Calu3 (cell line): ENCODE data around the gene ASIC2. TPM values are rescaled to one million over a fixed set of nuclear protein-coding genes. Genes with fewer than 3 reads are reported as not detected.

Experiments used
- BruUV-seq: library from RNA; stranded (reverse); fragments of 400-500 nt; replicated peaks from 2 replicates; lab custom pipeline; 2021; lab: Mats Ljungman, UMichigan
- CTCF ChIA-PET: fragments of 300-600 bp; sonication (Branson Sonifier 250); formaldehyde crosslinking; loops from one replicate; lab custom pipeline; 2022; ENCODE audit warnings: antibody characterized with exemption; lab: Charles Lee
- DNase-seq: peaks from one replicate; pipeline ENCODE4 v3.0.0; 2022
- H3K27ac Mint-ChIP-seq: one replicate; pipeline ENCODE4 v1.8.0; 2022; ENCODE audit warnings: mixed read lengths; ENCODE audit not compliant: unreplicated experiment
- H3K27me3 Mint-ChIP-seq: one replicate; pipeline ENCODE4 v1.8.0; 2022; ENCODE audit warnings: mixed read lengths; ENCODE audit not compliant: unreplicated experiment
- H3K36me3 Mint-ChIP-seq: one replicate; pipeline ENCODE4 v1.8.0; 2022; ENCODE audit warnings: mild to moderate bottlenecking, moderate library complexity, mixed read lengths; ENCODE audit not compliant: insufficient read depth, unreplicated experiment
- H3K4me1 Mint-ChIP-seq: one replicate; pipeline ENCODE4 v1.8.0; 2022; ENCODE audit warnings: mild to moderate bottlenecking, low read depth, mixed read lengths; ENCODE audit not compliant: unreplicated experiment
- H3K4me3 Mint-ChIP-seq: one replicate; pipeline ENCODE4 v1.8.0; 2022; ENCODE audit warnings: mild to moderate bottlenecking, low read depth, moderate library complexity, mixed read lengths; ENCODE audit not compliant: unreplicated experiment
- H3K9me3 Mint-ChIP-seq: one replicate; pipeline ENCODE4 v1.8.0; 2022; ENCODE audit warnings: low read depth, mixed read lengths; ENCODE audit not compliant: unreplicated experiment
- intact Hi-C: fragments of 100-400 bp; cut with micrococcal nuclease; formaldehyde crosslinking; loops from one replicate; pipeline ENCODE4 v1.10.0; 2022; ENCODE audit not compliant: unreplicated experiment
- total RNA-seq: library from RNA; stranded (reverse); gene quantifications from 2 replicates; pipeline ENCODE4 v1.2.3, GENCODE V29; 2022
- TF ChIP-seq, protein P1 (sequence below): fragments of 200-600 bp; IDR thresholded peaks from one replicate; pipeline ENCODE4 v1.8.0; 2022; ENCODE audit warnings: antibody characterized with exemption; ENCODE audit not compliant: unreplicated experiment

The ASIC2 gene
- total RNA-seq, 1 experiment from 2014 or later = not detected

DNA sequence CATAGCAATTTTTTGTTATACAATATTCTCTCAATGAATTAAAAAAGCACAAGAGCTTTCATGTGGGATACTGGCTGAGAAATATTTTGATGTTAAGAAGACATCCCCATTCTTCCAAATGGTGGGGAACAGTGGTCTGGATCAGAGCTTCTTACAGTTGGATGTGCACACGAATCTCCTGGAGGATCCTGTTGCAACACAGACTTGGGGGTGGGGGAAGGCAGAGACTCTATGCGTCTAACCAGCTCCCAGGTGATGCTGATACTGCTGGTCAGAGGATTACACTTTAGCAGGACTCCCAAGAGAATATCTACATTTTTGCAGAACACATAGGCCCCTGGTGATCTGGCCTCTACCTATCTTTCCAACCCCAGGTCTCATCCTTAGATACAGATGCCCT, 193.2 kb downstream of the ASIC2 start:
- Mint-ChIP-seq H3K27me3 (peaks cover 93% of the 10 kb centered on the region), H3K36me3 (no peaks in the 10 kb centered on the region), H3K4me3 (no peak overlapping the region), H3K4me1 (no peaks in the 10 kb centered on the region), H3K9me3 (no peaks in the 10 kb centered on the region), H3K27ac (no peak overlapping the region)
- TF ChIP-seq, protein P1, sequence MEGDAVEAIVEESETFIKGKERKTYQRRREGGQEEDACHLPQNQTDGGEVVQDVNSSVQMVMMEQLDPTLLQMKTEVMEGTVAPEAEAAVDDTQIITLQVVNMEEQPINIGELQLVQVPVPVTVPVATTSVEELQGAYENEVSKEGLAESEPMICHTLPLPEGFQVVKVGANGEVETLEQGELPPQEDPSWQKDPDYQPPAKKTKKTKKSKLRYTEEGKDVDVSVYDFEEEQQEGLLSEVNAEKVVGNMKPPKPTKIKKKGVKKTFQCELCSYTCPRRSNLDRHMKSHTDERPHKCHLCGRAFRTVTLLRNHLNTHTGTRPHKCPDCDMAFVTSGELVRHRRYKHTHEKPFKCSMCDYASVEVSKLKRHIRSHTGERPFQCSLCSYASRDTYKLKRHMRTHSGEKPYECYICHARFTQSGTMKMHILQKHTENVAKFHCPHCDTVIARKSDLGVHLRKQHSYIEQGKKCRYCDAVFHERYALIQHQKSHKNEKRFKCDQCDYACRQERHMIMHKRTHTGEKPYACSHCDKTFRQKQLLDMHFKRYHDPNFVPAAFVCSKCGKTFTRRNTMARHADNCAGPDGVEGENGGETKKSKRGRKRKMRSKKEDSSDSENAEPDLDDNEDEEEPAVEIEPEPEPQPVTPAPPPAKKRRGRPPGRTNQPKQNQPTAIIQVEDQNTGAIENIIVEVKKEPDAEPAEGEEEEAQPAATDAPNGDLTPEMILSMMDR = no peak
- CTCF ChIA-PET = no interaction called here
- DNase-seq = no peak
- intact Hi-C loops = no loop called here
- no TSS peak for BruUV-seq

DNA sequence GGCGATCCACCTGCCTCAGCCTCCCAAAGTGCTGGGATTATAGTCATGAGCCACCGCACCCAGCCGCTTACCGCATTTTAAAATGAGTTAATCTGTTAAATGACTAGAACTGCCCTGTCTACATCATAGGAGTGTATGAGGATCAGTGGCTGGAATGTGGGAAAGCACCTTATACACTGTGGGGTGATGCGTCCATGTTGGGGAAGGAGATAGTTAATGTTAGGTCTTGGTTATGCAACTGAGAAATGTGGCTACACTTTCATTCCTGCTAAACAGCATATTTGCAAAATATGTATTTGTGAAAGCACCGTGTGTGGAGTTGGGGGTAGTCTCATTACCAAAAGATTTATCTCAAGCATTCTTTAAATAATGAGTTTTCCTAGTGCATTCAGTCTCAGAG, 193.8 kb downstream of the ASIC2 start:
- DNase-seq = no peak
- no peaks in the 10 kb centered on the region for H3K36me3 Mint-ChIP-seq
- H3K27ac Mint-ChIP-seq = no peak overlapping the region
- no TSS peak for BruUV-seq
- TF ChIP-seq, protein P1 = no peak
- intact Hi-C loops = no loop called here
- H3K27me3 Mint-ChIP-seq = peaks cover 93% of the 10 kb centered on the region
- no peaks in the 10 kb centered on the region for H3K9me3 Mint-ChIP-seq
- no peak overlapping the region for H3K4me3 Mint-ChIP-seq
- CTCF ChIA-PET = no interaction called here
- H3K4me1 Mint-ChIP-seq = no peaks in the 10 kb centered on the region

DNA sequence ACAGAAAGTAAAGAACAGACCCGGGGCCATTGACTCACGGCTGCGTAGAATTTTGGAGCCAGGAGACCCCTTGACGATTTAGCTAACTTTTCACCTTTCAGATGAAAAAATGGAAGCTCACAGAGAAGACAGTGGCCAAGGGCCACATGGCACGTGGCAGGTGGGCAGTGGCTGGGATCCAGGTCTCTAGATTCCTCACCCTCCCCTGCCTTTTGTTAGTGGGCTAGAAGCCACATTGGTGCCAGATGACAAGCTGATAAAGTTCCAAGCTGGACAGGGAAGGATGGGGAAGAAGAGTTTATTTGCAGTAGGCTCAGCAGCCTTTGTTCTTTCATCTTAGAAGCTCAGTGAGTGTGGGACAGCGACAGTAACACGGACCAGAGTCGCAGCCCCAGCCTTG, 195.7 kb downstream of the ASIC2 start:
- H3K4me3 Mint-ChIP-seq = no peak overlapping the region
- H3K36me3 Mint-ChIP-seq = no peaks in the 10 kb centered on the region
- BruUV-seq = no TSS peak
- CTCF ChIA-PET = no interaction called here
- TF ChIP-seq, protein P1 = no peak
- H3K4me1 Mint-ChIP-seq = no peaks in the 10 kb centered on the region
- H3K27ac Mint-ChIP-seq = no peak overlapping the region
- intact Hi-C loops = no loop called here
- H3K9me3 Mint-ChIP-seq = no peaks in the 10 kb centered on the region
- peaks cover 100% of the 10 kb centered on the region for H3K27me3 Mint-ChIP-seq
- no peak for DNase-seq

- TF ChIP-seq, protein P1 = no peak
- intact Hi-C loops = no loop called here
- no peak for DNase-seq
- peaks cover 100% of the 10 kb centered on the region for H3K27me3 Mint-ChIP-seq
- H3K36me3 Mint-ChIP-seq = no peaks in the 10 kb centered on the region
- CTCF ChIA-PET = no interaction called here
- no peak overlapping the region for H3K4me3 Mint-ChIP-seq
- no peaks in the 10 kb centered on the region for H3K4me1 Mint-ChIP-seq
- no TSS peak for BruUV-seq
- H3K27ac Mint-ChIP-seq = no peak overlapping the region
- no peaks in the 10 kb centered on the region for H3K9me3 Mint-ChIP-seq
Observed at GRCh38 chr17:33096161-33096560, 196.9 kb downstream of the ASIC2 start.

- no peak overlapping the region for H3K4me3 Mint-ChIP-seq
- intact Hi-C loops = no loop called here
- H3K36me3 Mint-ChIP-seq = no peaks in the 10 kb centered on the region
- CTCF ChIA-PET = no interaction called here
- H3K27me3 Mint-ChIP-seq = peaks cover 100% of the 10 kb centered on the region
- H3K27ac Mint-ChIP-seq = no peak overlapping the region
- DNase-seq = no peak
- TF ChIP-seq, protein P1 = no peak
- H3K9me3 Mint-ChIP-seq = no peaks in the 10 kb centered on the region
- H3K4me1 Mint-ChIP-seq = no peaks in the 10 kb centered on the region
- no TSS peak for BruUV-seq
Observed at GRCh38 chr17:33091271-33091670, 201.8 kb downstream of the ASIC2 start.
